T-cell (primary cell): Measurements from ENCODE around the gene POLR2F. TPM values are rescaled to one million over a fixed set of nuclear protein-coding genes. Genes with fewer than 3 reads are reported as not detected.

Experiments used
- ATAC-seq, 4 experiments: fragments of 200-7000 bp in 3 of 4; fragments of 150-1000 bp in 1 of 4; cut with Tn5 transposase; replicated peaks in 1 of 4; 1 replicate in 3 of 4; 2 replicates in 1 of 4; pipeline ENCODE4 v1.10.0; 2021; ENCODE audit warnings: moderate library complexity in 3 of 4, mild to moderate bottlenecking in 2 of 4, moderate number of reproducible peaks in 1 of 4
- CTCF ChIA-PET, 2 donors: fragments of 300-600 bp; sonication (Branson Sonifier 250); formaldehyde crosslinking; loops; one replicate each; lab custom pipeline; 2022; ENCODE audit warnings: antibody characterized with exemption in 2 of 2; lab: Charles Lee
- POLR2A ChIA-PET, 2 donors: fragments of 300-600 bp; sonication (Branson Sonifier 250); formaldehyde crosslinking; loops; one replicate each; lab custom pipeline; 2022; ENCODE audit warnings: antibody characterized with exemption in 2 of 2; lab: Charles Lee
- DNase-seq, 35 experiments: peaks; one replicate each; pipeline versions ENCODE4 v3.0.0 to v3.0.0-alpha.2; 2013 to 2023
- H3K27ac ChIP-seq: one replicate; pipeline ENCODE4 v1.5.1; 2013; ENCODE audit warnings: low read length
- H3K27me3 ChIP-seq, 2 experiments: replicated peaks in 1 of 2; 1 replicate in 1 of 2; 2 replicates in 1 of 2; pipeline versions ENCODE4 v1.6.1 to v1.7.0; 2013; ENCODE audit warnings: low read length in 1 of 2, mixed read lengths in 1 of 2; ENCODE audit not compliant: control insufficient read depth in 2 of 2, insufficient read depth in 2 of 2; ENCODE audit errors: extremely low read depth in 1 of 2
- H3K36me3 ChIP-seq, 2 donors: 1 replicate in 1 of 2; 2 replicates in 1 of 2; pipeline versions ENCODE4 v1.6.1 to v1.7.0; 2013; ENCODE audit warnings: low read length in 1 of 2; ENCODE audit not compliant: control insufficient read depth in 2 of 2, insufficient read depth in 1 of 2; ENCODE audit errors: extremely low read depth in 1 of 2
- H3K4me1 ChIP-seq, 2 experiments: 1 replicate in 1 of 2; 2 replicates in 1 of 2; pipeline versions ENCODE4 v1.6.1 to v1.7.0; 2013; ENCODE audit warnings: low read length in 2 of 2, mixed read lengths in 1 of 2; ENCODE audit not compliant: insufficient read depth in 2 of 2, control insufficient read depth in 1 of 2; ENCODE audit errors: extremely low read depth in 1 of 2
- H3K4me3 ChIP-seq, 2 donors: 1 replicate in 1 of 2; 2 replicates in 1 of 2; pipeline versions ENCODE4 v1.5.1 to v1.7.0; 2013; ENCODE audit warnings: mild to moderate bottlenecking in 2 of 2, low read length in 1 of 2, moderate library complexity in 1 of 2; ENCODE audit not compliant: control insufficient read depth in 1 of 2; ENCODE audit errors: extremely low read depth in 1 of 2
- H3K9me3 ChIP-seq: 2 replicates; pipeline ENCODE4 v1.7.0; 2013
- H3K27ac Mint-ChIP-seq, 2 donors: one replicate each; pipeline ENCODE4 v1.8.0; 2020 to 2021; ENCODE audit warnings: mild to moderate bottlenecking in 2 of 2, mixed read lengths in 2 of 2
- H3K27me3 Mint-ChIP-seq, 2 donors: one replicate each; pipeline ENCODE4 v1.8.0; 2021 to 2022; ENCODE audit warnings: mixed read lengths in 2 of 2
- H3K36me3 Mint-ChIP-seq: one replicate; pipeline ENCODE4 v1.8.0; 2021; ENCODE audit warnings: mixed read lengths
- H3K4me1 Mint-ChIP-seq, 3 donors: one replicate each; pipeline ENCODE4 v1.8.0; 2020 to 2022; ENCODE audit warnings: mixed read lengths in 3 of 3, mild to moderate bottlenecking in 1 of 3
- H3K4me3 Mint-ChIP-seq, 3 donors: one replicate each; pipeline ENCODE4 v1.8.0; 2020 to 2022; ENCODE audit warnings: mild to moderate bottlenecking in 3 of 3, mixed read lengths in 3 of 3, moderate library complexity in 3 of 3
- H3K9me3 Mint-ChIP-seq, 3 donors: one replicate each; pipeline ENCODE4 v1.8.0; 2020 to 2022; ENCODE audit warnings: mixed read lengths in 3 of 3
- WGBS: methylation state at CpG from one replicate; pipeline ENCODE4 v1.1.5; 2013; ENCODE audit warnings: missing lambda C conversion rate; ENCODE audit not compliant: insufficient coverage; 5-methylcytosine and 5-hydroxymethylcytosine counted together
- total RNA-seq, 35 experiments: library from RNA in 6 of 35; stranded (reverse) in 6 of 35; fragments of 120-200 nt in 1 of 35; gene quantifications; one replicate each; pipeline versions ENCODE4 v1.2.1 to v1.2.4 and lab custom pipeline; 2013 to 2026

The POLR2F gene
- total RNA-seq, 5 donors from 2014 or later (not counting 1 experiment from before 2014, with no cell fraction given): 31.4 to 54.5 (median 49.4) TPM

GRCh38 chr22:37916311-37916710 is 37.2 kb upstream of the POLR2F start:
- Mint-ChIP-seq H3K27ac (no peak overlapping the region), H3K36me3 (peaks cover 12% of the 10 kb centered on the region), H3K27me3 (no peaks in the 10 kb centered on the region), H3K4me1 (peaks cover 12 to 17% (median 12%) of the 10 kb centered on the region in 3 donors), H3K9me3 (no peaks in the 10 kb centered on the region), H3K4me3 (no peak overlapping the region)
- H3K27me3 ChIP-seq: no peaks in the 10 kb centered on the region
- CTCF ChIA-PET: no interaction called here
- ATAC-seq: no peak
- POLR2A ChIA-PET: no interaction called here
- no peak overlapping the region for H3K27ac ChIP-seq
- 90% methylated on average over 5 of the region's 5 CpGs for WGBS
- no peak overlapping the region for H3K4me3 ChIP-seq
- peaks cover 16 to 31% of the 10 kb centered on the region in 2 donors for H3K36me3 ChIP-seq
- no peaks in the 10 kb centered on the region for H3K9me3 ChIP-seq
- peaks cover 0 to 9% of the 10 kb centered on the region in 2 experiments for H3K4me1 ChIP-seq
- DNase-seq: no peak

- Mint-ChIP-seq H3K27ac (peak overlapping the region in 1 of 2 donors; percentile 6), H3K27me3 (no peaks in the 10 kb centered on the region), H3K36me3 (peaks cover 16% of the 10 kb centered on the region), H3K9me3 (no peaks in the 10 kb centered on the region), H3K4me3 (no peak overlapping the region), H3K4me1 (peaks cover 4 to 8% (median 6%) of the 10 kb centered on the region in 3 donors)
- no CpG with 5 or more reads among the region's 4 CpGs for WGBS
- no peaks in the 10 kb centered on the region for H3K4me1 ChIP-seq
- H3K27ac ChIP-seq: no peak overlapping the region
- no peak overlapping the region for H3K4me3 ChIP-seq
- no peaks in the 10 kb centered on the region for H3K27me3 ChIP-seq
- no peaks in the 10 kb centered on the region for H3K9me3 ChIP-seq
- ChIA-PET POLR2A (interaction anchor here in 1 of 2 donors (0.5 kb wide), 1 partner anchor 17 kb away, joined by 3 read pairs; no protein-coding TSS in a partner anchor), CTCF (no interaction called here)
- H3K36me3 ChIP-seq: peaks cover 10 to 35% of the 10 kb centered on the region in 2 donors
- no peak for ATAC-seq
- DNase-seq: no peak
Observed at GRCh38 chr22:37917874-37918548, 35.5 kb upstream of the POLR2F start.

GRCh38 chr22:37918580-37919270 is 34.8 kb upstream of the POLR2F start:
- no peak overlapping the region for H3K4me3 Mint-ChIP-seq
- no peaks in the 10 kb centered on the region for H3K9me3 Mint-ChIP-seq
- 92% methylated on average over 22 of the region's 25 CpGs for WGBS
- peaks cover 19% of the 10 kb centered on the region for H3K36me3 Mint-ChIP-seq
- H3K27ac Mint-ChIP-seq: peak overlapping the region in 1 of 2 donors; percentile 6
- Histone ChIP-seq H3K36me3 (peaks cover 10 to 33% of the 10 kb centered on the region in 2 donors), H3K4me3 (no peak overlapping the region), H3K9me3 (no peaks in the 10 kb centered on the region), H3K27me3 (no peaks in the 10 kb centered on the region), H3K27ac (no peak overlapping the region), H3K4me1 (no peaks in the 10 kb centered on the region)
- POLR2A ChIA-PET: no interaction called here
- ATAC-seq: no peak
- no peak for DNase-seq
- H3K27me3 Mint-ChIP-seq: no peaks in the 10 kb centered on the region
- peaks cover 4 to 8% (median 6%) of the 10 kb centered on the region in 3 donors for H3K4me1 Mint-ChIP-seq
- CTCF ChIA-PET: interaction anchor here in 1 of 2 donors (0.6 to 1.2 kb wide), 2 partner anchors 14 to 18 kb away, joined by 3 to 4 read pairs; no protein-coding TSS in a partner anchor

- Mint-ChIP-seq H3K36me3 (peaks cover 19% of the 10 kb centered on the region), H3K27ac (peak overlapping the region; percentile 66 to 80), H3K27me3 (no peaks in the 10 kb centered on the region), H3K4me1 (peaks cover 4 to 8% (median 6%) of the 10 kb centered on the region in 3 donors), H3K9me3 (no peaks in the 10 kb centered on the region), H3K4me3 (peak overlapping the region in 2 of 3 donors; percentile 39 to 56)
- no peak for ATAC-seq
- Histone ChIP-seq H3K4me1 (no peaks in the 10 kb centered on the region), H3K27me3 (no peaks in the 10 kb centered on the region), H3K9me3 (no peaks in the 10 kb centered on the region), H3K27ac (no peak overlapping the region), H3K36me3 (peaks cover 16 to 45% of the 10 kb centered on the region in 2 donors), H3K4me3 (no peak overlapping the region)
- ChIA-PET CTCF (interaction anchor here in 1 of 2 donors (1.2 kb wide), 1 partner anchor 12 kb away, joined by 3 read pairs; no protein-coding TSS in a partner anchor), POLR2A (interaction anchor here (0.6 to 0.7 kb wide), 3 partner anchors 26 to 385 kb away, joined by 5 to 8 read pairs (median 8); no protein-coding TSS in a partner anchor)
- no CpG with 5 or more reads among the region's 5 CpGs for WGBS
- DNase-seq: no peak
Observed at GRCh38 chr22:37920126-37920525, 33.4 kb upstream of the POLR2F start.

GRCh38 chr22:37922191-37922590 is 31.3 kb upstream of the POLR2F start:
- ChIA-PET CTCF (no interaction called here), POLR2A (no interaction called here)
- Histone ChIP-seq H3K4me3 (no peak overlapping the region), H3K27me3 (no peaks in the 10 kb centered on the region), H3K4me1 (no peaks in the 10 kb centered on the region), H3K9me3 (no peaks in the 10 kb centered on the region), H3K36me3 (peaks cover 19 to 54% of the 10 kb centered on the region in 2 donors), H3K27ac (no peak overlapping the region)
- H3K9me3 Mint-ChIP-seq: no peaks in the 10 kb centered on the region
- 100% methylated on average over 5 of the region's 11 CpGs for WGBS
- no peak for DNase-seq
- H3K36me3 Mint-ChIP-seq: peaks cover 19% of the 10 kb centered on the region
- peak in 2 of 4 experiments; percentile 30 to 36 for ATAC-seq
- H3K4me3 Mint-ChIP-seq: no peak overlapping the region
- no peaks in the 10 kb centered on the region for H3K27me3 Mint-ChIP-seq
- H3K27ac Mint-ChIP-seq: no peak overlapping the region
- peaks cover 4 to 8% (median 6%) of the 10 kb centered on the region in 3 donors for H3K4me1 Mint-ChIP-seq

- H3K27me3 ChIP-seq: no peaks in the 10 kb centered on the region
- H3K9me3 ChIP-seq: no peaks in the 10 kb centered on the region
- Mint-ChIP-seq H3K4me1 (peaks cover 4 to 6% (median 6%) of the 10 kb centered on the region in 3 donors), H3K27ac (no peak overlapping the region), H3K27me3 (no peaks in the 10 kb centered on the region), H3K9me3 (no peaks in the 10 kb centered on the region), H3K4me3 (no peak overlapping the region), H3K36me3 (peaks cover 18% of the 10 kb centered on the region)
- WGBS: 94% methylated on average over 4 of the region's 4 CpGs
- DNase-seq (no peak), ATAC-seq (no peak)
- no peak overlapping the region for H3K4me3 ChIP-seq
- H3K36me3 ChIP-seq: peaks cover 18 to 51% of the 10 kb centered on the region in 2 donors
- H3K4me1 ChIP-seq: no peaks in the 10 kb centered on the region
- ChIA-PET POLR2A (no interaction called here), CTCF (no interaction called here)
- H3K27ac ChIP-seq: no peak overlapping the region
Observed at GRCh38 chr22:37923927-37924326, 29.6 kb upstream of the POLR2F start.
